AG09309 (cell line): Measurements from ENCODE around the gene DNM3.
A peak's percentile ranks its signal among the peaks of the same experiment; 100 is the strongest.
"Not testable (repeated sequence)": the region's sequence is repeated elsewhere in the genome, so short reads cannot be mapped to it uniquely, and the experiment has no call there.

ENCODE experiments used
- DNase-seq: peaks from one replicate; pipeline ENCODE4 v3.0.0-alpha.2; 2010; ENCODE audit warnings: low read depth
- H3K4me3 ChIP-seq: 2 replicates; pipeline ENCODE4 v1.5.1; 2011; ENCODE audit warnings: mild to moderate bottlenecking, low read depth, low read length, moderate library complexity; ENCODE audit not compliant: control insufficient read depth
- CTCF ChIP-seq: IDR thresholded peaks from 2 replicates; pipeline ENCODE4 v1.5.1; 2011; ENCODE audit warnings: mild to moderate bottlenecking, low read depth, low read length, inconsistent platforms; ENCODE audit not compliant: insufficient read depth, control insufficient read depth; ENCODE audit errors: missing control alignments

The DNM3 gene

GRCh38 chr1:172293429-172293828, 452.1 kb downstream of the DNM3 start:
- TF ChIP-seq CTCF, result no peak
- no peak overlapping the region for H3K4me3 ChIP-seq
- peak; percentile 64 for DNase-seq

- no peak for DNase-seq
- TF ChIP-seq CTCF, result no peak
- H3K4me3 ChIP-seq, result no peak overlapping the region
These were observed 456.8 kb downstream of the DNM3 start for GRCh38 chr1:172298141-172298540.

GRCh38 chr1:172298911-172299310, 457.6 kb downstream of the DNM3 start:
- no peak for DNase-seq
- TF ChIP-seq CTCF, result no peak
- H3K4me3 ChIP-seq, result no peak overlapping the region

GRCh38 chr1:172299515-172299914, 458.2 kb downstream of the DNM3 start:
- no peak for TF ChIP-seq CTCF
- no peak overlapping the region for H3K4me3 ChIP-seq
- no peak for DNase-seq

DNA sequence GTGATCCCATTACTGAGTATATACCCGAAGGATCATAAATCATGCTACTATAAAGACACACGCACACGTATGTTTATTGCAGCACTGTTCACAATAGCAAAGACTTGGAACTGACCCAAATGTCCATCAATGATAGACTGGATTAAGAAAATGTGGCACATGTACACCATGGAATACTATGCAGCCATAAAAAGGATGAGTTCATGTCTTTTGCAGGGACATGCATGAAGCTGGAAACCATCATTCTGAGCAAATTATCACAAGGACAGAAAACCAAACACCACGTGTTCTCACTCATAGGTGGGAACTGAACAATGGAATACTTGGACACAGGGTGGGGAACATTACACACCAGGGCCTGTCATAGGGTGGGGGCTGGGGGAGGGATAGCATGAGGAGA, 466.2 kb downstream of the DNM3 start:
- H3K4me3 ChIP-seq, DNase-seq: not testable (repeated sequence)

DNA sequence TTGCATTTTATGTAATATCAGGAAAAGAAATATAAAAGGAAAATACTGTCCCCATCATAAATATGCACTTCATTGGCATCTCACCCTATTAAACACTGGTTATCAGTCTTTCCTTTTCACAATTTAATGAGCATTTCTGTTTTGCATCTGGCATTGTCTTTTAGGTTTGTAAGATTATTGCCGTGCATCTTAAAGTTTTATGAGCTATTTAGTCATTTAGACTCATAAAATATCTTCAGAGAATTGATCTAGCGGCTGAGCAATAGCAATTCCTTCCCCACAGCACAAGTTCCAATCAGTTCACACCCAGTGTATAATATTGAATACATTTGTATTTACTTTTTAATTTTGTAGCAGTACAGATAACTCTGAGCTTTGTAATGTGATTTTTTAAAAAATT, 466.8 kb downstream of the DNM3 start:
- DNase-seq, result peak; percentile 33
- TF ChIP-seq CTCF, result no peak
- no peak overlapping the region for H3K4me3 ChIP-seq

- no peak overlapping the region for H3K4me3 ChIP-seq
- no peak for TF ChIP-seq CTCF
- DNase-seq, result no peak
These were observed 467.3 kb downstream of the DNM3 start for GRCh38 chr1:172308577-172308976.
